ENCODE measurements around the gene AP5S1.

- TF ChIP-seq CTCF (IDR thresholded peaks at IDR 0.05) (no peak), POLR2A (IDR thresholded peaks at IDR 0.05) (no peak)
These were observed 44.8 kb upstream of the AP5S1 start for GRCh38 chr20:3775457-3776108.

Data from heart left ventricle (tissue), 13 donors.